MM.1S (cell line): ENCODE results near the gene RAB31.

Experiments used
- EZH2 ChIP-seq: fragments of 300-600 bp; sonication (generic); optimal IDR thresholded peaks from 2 replicates; pipeline ENCODE3; 2017; ENCODE audit warnings: low read depth, mild to moderate bottlenecking, antibody characterized with exemption, low read length, mixed read lengths
- EZH2phosphoT487 ChIP-seq: fragments of 300-600 bp; sonication (generic); IDR thresholded peaks from 2 replicates; pipeline ENCODE4 v1.6.1; 2018; ENCODE audit warnings: antibody characterized with exemption, low read length
- TF ChIP-seq, protein P1 (sequence below): fragments of 300-600 bp; sonication (generic); IDR thresholded peaks from 2 replicates; pipeline ENCODE4 v1.5.1; 2016; ENCODE audit warnings: antibody characterized with exemption, low read length, mixed read lengths

- TF ChIP-seq, protein P1, sequence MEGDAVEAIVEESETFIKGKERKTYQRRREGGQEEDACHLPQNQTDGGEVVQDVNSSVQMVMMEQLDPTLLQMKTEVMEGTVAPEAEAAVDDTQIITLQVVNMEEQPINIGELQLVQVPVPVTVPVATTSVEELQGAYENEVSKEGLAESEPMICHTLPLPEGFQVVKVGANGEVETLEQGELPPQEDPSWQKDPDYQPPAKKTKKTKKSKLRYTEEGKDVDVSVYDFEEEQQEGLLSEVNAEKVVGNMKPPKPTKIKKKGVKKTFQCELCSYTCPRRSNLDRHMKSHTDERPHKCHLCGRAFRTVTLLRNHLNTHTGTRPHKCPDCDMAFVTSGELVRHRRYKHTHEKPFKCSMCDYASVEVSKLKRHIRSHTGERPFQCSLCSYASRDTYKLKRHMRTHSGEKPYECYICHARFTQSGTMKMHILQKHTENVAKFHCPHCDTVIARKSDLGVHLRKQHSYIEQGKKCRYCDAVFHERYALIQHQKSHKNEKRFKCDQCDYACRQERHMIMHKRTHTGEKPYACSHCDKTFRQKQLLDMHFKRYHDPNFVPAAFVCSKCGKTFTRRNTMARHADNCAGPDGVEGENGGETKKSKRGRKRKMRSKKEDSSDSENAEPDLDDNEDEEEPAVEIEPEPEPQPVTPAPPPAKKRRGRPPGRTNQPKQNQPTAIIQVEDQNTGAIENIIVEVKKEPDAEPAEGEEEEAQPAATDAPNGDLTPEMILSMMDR, result no peak
- TF ChIP-seq EZH2 (no peak), EZH2phosphoT487 (no peak)
Measured at GRCh38 chr18:9694174-9694573, 13.9 kb upstream of the RAB31 start.
